T-helper 9 cell (primary cell): ENCODE data around the gene IER5.
"Not testable (repeated sequence)": the region's sequence is repeated elsewhere in the genome, so short reads cannot be mapped to it uniquely, and the experiment has no call there.

ENCODE experiments used
- DNase-seq: peaks from one replicate; pipeline ENCODE4 v3.0.0-alpha.2; 2020
- total RNA-seq, 2 donors: gene quantifications; one replicate each; lab custom pipeline; 2026; lab: John Stamatoyannopoulos, UW

The IER5 gene
- 109 to 611 reads per million in 2 donors for total RNA-seq

DNA sequence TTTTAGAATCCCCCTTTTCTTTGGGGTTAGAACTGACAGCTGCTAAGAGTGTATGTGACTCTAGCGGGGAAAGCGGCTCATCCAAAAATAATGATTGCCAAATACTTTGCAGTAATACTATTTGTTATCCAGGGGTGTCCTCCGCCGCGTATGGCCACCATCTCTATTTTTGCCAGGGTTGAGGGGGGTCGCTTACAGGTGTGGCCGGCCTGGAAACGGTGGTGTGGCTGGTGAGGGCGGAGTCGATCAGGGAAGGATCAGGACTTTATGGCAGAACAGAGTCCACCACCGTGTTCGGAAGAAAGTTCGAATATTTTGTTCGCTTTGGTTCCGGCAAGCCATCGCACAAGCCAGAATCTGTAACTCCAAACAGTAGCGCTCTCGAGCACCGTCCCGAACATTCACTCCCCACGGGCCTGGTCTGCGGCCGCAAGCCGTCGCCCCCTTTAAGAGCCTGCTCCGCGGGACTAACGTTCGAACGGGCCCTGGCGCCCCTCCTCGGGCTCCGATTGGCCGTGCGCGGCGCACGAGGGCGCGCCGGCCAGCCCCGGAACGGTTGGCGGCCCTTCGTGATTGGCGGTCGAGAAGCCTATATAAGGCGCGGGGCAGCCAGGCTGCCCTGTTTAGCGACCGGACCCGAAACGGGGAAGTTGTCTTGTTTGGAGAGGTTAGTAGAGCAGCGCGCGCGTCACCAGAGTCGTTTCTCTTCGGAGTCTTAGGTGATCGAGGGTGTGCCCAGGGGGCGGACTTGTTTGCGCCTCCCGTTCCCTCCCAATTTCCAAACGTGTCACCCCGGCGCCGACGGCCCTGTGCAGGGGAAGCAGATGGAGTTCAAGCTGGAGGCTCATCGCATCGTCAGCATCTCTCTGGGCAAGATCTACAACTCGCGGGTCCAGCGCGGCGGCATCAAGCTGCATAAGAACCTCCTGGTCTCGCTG is at the start of gene IER5:
Gene IER5, plus strand, starts transcription at position 622 of the 938 bp plus-strand sequence. Its CDS starts 203 bp downstream, at position 825.
- peak; percentile 92 for DNase-seq

- DNase-seq = no peak
Measured at GRCh38 chr1:181040284-181040865, 48.1 kb upstream of the IER5 start.

- no peak for DNase-seq
Measured at GRCh38 chr1:181043025-181043888, 45.2 kb upstream of the IER5 start.

GRCh38 chr1:181044449-181044966 is 44.0 kb upstream of the IER5 start:
- no peak for DNase-seq

DNA sequence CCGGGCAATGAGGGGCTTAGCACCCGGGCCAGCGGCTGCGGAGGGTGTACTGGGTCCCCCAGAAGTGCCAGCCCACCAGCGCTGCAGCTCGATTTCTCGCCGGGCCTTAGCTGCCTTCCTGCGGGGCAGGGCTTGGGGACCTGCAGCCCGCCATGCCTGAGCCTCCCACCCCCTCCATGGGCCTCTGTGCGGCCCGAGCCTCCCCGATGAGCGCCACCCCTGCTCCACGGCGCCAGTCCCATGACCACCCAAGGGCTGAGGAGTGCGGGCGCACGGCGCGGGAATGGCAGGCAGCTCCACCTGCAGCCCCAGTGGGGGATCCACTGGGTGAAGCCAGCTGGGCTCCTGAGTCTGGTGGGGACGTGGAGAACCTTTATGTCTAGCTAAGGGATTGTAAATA is 42.6 kb upstream of the IER5 start:
- DNase-seq = not testable (repeated sequence)

DNA sequence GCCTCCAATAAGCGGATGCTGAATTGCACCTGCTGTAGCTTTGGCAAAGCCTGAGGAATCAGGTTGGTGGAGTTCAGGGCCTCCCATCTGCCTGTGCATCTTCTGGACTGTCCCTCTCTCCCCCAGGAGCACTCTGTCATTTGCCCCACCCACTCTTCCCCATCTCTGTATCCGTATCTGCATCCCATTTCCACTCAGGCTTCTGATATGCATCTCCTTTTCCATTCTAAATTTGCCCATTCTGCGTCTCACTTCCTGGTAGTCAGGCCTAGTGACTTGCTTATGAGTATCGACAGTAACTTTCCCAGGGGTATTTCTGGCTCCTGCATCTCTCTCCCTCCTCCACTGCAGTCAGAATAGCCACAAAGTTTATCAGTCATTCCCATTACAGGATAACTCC is 39.1 kb upstream of the IER5 start:
- no peak for DNase-seq

DNA sequence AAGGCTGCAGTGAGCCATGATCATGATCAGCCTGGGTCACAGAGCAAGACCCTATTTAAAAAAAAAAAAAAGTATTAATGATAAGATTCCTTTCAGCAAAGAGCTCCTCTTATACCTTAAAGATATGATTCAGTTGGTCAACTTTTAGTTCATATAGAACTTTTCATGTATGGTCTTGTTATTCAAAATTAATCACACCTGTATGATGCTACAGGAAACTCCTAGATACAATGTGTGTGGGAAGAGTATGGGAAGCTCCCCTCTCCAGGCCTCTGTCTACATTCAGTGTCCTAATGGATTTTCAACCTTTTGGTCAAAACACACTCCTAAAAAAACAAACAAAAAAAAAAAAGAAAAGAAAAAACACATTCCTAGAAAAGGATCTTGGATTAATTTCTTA is 37.6 kb upstream of the IER5 start:
- no peak for DNase-seq

DNA sequence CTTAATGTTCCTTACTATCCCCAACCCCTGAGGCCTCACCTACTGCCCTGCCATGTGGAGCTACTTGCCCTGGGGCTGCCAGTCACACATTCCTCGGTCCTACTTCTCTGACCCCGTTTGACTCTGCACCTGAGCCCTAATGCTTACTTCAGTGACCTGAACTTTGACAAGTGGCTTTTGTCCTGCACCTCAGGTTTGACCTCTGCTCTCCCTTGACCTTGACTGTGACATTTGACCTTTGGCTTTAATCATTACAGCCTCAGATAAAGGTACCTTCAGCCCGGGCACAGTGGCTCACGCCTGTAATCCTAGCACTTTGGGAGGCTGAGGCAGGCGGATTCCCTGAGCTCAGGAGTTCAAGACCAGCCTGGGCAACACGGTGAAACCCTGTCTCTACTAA is 31.9 kb upstream of the IER5 start:
- no peak for DNase-seq

GRCh38 chr1:181057079-181057478 is 31.4 kb upstream of the IER5 start:
- no peak for DNase-seq

DNA sequence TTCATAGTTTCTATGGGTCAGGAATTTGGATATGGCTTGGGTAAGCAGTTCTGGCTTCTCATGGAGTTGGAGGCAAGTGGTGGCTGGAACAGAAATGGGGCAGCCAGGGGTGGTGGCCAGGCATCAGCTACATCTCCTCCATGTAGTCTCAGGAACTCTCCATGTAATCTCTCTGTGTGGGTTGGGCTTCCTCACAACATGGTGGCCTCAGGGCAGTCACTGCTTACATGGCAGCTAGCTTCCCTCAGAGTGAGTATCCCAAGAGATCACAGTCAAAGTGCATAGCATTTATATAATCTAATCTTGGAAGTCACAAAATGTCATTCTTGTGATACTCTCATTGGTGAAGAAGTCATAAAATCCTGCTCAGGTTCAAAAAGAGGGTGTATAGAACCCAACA is 29.1 kb upstream of the IER5 start:
- no peak for DNase-seq

GRCh38 chr1:181060066-181060465 is 28.4 kb upstream of the IER5 start:
- no peak for DNase-seq

GRCh38 chr1:181060947-181061346 is 27.6 kb upstream of the IER5 start:
- DNase-seq = not testable (repeated sequence)

DNA sequence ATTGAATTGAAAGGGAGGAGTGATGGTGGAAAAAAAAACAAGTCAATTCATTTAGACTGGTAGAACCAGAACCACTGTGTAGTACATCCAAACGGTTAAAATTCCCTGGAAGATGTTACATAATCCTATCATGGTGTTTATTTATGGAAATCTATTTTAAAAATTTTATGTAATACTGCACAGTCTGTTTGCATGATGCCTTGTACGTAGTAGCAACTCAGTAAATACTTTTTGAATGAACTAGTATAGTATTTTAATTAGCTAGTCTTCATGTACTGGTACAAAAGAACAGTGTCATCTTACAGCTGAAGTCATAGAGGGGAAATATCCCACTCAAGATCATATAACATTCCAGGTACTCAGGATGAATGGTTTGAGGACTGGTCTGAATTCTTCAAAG is 27.0 kb upstream of the IER5 start:
- no peak for DNase-seq

DNA sequence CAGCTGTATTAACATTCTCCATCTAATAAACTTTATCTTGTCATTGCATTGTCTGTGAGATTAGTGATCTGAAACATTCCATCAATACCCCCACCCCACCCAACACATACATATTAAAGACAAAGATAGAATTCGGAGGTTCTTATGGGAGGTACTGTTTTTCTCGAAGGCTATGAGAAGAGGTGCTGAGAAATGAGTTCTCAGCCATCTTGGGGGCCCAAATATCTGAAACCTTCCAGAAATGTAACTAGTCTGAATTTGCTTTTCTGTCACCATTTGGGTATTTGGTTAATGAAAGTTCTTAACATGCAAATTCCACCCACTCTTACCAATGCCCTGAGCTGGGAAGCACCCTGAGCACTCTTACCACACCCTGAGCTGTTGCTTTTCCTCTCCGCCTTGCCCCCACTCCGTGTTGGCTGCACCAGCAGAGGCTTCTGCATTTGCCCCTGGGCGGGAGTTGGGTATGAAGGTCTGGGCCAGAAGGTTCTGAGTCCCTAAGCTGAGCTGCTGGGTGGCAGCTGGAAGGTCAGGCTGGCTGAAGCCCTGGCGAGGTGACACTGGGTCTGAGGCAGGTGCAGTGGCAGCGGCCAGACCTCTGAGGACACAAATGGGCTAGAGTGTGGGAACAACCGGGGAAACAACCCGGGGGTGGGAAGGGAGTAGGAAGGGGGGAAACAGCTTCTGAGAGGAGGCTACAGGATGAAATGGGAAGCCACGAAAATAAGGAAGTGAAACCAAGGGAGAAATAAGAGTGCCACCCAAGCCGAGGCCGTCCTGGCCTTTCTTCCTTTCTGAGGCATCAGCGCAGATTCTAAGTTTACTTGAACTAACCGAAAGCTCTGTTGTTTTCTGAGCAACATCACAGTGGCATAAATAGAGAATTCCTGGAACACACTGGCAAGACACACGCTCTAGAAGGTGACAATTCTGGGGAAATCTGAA is 26.3 kb upstream of the IER5 start:
- DNase-seq = no peak

DNA sequence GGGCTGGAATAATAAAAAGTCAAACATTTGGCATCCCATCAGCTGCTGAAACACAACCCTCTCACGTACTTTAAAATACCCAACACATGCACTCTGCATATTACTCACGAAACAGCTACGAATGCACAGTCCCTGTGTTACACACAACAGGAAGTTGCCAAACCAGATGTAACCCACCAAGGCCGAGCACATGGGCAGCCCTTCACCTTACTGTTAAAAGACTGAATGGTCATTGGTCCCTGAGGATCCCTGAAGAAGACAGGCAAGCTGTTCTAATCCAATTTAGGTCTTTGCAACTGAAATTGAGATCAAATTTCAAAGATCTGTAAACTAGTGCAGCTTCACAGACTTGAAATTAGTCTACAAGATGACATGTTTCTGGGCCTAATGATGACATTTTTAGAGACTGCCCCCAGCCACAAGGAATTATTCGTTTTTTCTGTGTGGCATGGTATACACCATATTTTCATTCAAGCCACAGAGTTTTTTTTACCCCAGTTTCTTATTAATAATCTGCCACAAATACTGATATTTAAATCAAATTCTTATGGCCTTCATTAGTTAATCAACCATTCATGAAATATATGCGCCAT is 25.6 kb upstream of the IER5 start:
- DNase-seq = no peak

DNA sequence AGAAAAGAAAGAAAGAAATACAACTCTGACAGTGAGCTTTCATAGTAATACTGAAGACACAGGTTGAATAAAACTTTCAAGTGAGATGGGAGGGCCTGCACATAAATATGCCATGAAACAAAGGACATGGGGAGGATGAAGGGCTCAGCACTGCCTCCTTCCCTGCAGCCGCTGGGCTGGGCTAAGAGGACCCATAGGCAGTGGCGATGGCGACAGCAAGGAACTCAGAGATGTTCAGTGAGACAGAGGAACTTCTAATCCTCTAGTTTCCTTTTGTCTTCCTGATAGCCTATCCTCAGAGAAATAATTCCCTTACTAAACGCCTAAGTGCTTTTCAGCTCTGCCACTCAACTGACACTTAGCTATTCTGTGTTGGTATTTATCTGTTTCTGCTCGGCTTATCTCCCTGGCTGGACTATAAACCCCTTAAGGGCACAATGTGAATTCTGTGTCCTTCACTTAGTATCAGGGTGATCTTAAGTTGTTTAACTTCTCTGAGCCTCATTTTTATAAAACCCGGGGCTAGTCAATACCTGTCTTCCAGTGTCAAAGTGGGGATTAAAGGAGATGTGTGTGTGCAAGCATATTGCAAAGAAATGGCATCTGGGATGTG is 24.4 kb upstream of the IER5 start:
- no peak for DNase-seq

DNA sequence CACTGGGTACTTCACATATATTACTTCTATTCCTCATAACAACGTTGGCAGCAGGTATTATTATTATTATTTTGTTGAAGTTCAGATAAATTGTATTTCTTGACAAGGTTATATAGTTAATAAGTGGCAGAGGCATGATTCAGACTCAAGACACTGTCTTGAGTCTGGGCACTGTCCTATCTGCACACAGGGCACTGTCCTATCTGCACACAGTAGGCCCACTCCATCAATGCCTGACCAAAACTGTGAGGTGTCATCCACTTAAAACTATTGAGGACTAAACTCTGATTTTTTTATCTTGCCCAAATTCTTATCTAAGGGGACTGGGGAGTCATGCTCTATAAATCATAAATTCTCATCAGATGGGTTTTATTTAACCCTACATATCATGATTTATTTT is 23.8 kb upstream of the IER5 start:
- no peak for DNase-seq

GRCh38 chr1:181073638-181074037 is 14.9 kb upstream of the IER5 start:
- no peak for DNase-seq

DNA sequence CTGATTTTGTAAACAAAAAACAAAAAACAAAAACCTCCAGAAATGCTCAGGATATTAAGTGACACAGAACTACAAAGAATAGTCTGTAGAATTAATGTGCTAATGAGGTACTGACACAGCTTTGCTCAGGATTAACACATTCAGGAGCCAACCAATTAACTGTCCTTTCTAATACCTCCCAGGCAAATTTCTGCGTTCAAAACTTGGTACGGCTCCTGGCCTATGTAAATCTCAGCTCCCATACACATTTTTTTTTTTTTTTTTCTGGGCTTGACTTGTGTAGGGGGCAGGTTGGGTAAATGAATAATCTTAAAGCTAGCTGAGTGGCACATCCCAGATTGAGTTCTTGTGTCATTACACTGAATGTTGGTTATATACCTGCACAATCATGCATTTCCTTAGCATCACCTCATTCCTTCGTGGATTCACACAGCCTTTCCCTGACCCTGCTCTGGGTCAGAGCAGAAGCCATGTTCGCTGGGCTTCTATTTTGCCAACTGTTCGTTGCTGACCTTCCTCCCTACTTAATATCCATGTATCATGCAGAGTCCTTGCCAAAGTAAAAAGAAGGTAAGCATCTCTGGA is 12.6 kb upstream of the IER5 start:
- DNase-seq = no peak

DNA sequence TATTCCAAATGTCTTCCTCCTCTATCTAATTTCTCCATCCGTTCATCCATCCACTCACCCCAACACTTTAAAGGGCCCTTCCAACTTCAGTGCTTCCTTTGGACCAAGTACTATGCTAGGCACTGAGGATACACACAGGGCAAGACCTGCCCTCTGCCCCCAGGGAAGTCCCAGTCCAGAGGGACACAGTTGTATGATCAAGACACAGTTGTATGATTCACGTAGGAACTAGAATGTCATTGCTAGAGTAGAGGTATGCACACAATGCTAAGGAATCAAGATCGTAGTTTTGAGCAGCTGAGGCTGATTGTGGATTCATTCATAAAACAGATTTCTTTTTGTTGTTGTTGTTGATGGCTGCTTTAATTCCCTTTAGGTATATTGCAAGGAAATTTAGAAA is 11.6 kb upstream of the IER5 start:
- no peak for DNase-seq
